ENCODE results near the gene CAMK1G. TPM values are rescaled to one million over a fixed set of nuclear protein-coding genes. Genes with fewer than 3 reads are reported as not detected.

The CAMK1G gene
- total and polyA plus RNA-seq, 2 of the 4 experiments (the other 2 are of a cell fraction), result 0.72 to 1.8 TPM

DNA sequence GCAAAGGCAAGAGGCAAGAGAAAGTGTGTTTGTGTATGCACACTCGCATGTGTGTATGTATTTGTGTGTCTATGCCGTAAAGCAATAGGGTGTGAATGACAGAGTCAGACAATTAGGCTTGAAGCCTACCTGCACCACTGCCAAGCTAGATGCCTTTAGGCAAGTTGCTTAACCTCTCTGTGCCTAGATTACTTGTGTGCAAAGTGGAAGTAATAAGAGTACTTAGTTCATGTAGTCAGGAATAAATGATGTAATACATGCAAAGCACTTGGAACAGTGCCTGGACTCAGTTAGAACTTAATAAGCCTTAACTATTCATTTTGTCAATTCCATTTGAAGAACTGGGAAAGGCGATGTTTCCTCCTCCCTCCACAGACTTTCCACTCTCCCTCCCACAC is 37.0 kb downstream of the CAMK1G start:
- in situ Hi-C loops (cut with MboI; ENCODE audit: low sequenced_read_pairs), result no loop called here
- no peak overlapping the region for H2BK5ac ChIP-seq (ENCODE audit: low read depth, low read length, poor library complexity, severe bottlenecking)
- H3K56ac ChIP-seq (ENCODE audit: extremely low read depth, insufficient read depth, low read length), result no peak overlapping the region
- H4K20me1 ChIP-seq (ENCODE audit: insufficient read depth, low read length), result no peaks in the 10 kb centered on the region
- H3K18ac ChIP-seq (ENCODE audit: low read depth, low read length), result no peak overlapping the region
- CTCF ChIA-PET, result no interaction called here
- H2BK15ac ChIP-seq (ENCODE audit: low read depth, low read length), result no peak overlapping the region
- WGBS, 2 experiments (ENCODE audit: extremely low coverage in 2 of 2, insufficient read length in 1 of 2), result 31% methylated on average over 3 of the region's 3 CpGs; no CpG with 5 or more reads in 1 of the 2 experiments
- no peaks in the 10 kb centered on the region for H3K79me1 ChIP-seq (ENCODE audit: low read depth in 1 of 2, low read length in 2 of 2)
- ATAC-seq (ENCODE audit: low read depth) (no peak), DNase-seq (peak; percentile 57)
- no peak overlapping the region for H4K5ac ChIP-seq (ENCODE audit: low read depth, low read length)
- POLR2A ChIA-PET (ENCODE audit: unreplicated experiment), result no interaction called here
- no peak overlapping the region for H4K8ac ChIP-seq (ENCODE audit: low read depth in 2 of 2, low read length in 2 of 2)
- no peaks in the 10 kb centered on the region; the same call in 1 of the 2 replicates for H3K4me1 ChIP-seq (ENCODE audit: control insufficient read depth, insufficient read depth, low read length)
- intact Hi-C loops (cut with micrococcal nuclease), result no loop called here
- H3K9me1 ChIP-seq (ENCODE audit: insufficient read depth, low read length), result no peaks in the 10 kb centered on the region
- no peak overlapping the region for H2AK5ac ChIP-seq (ENCODE audit: low read depth, low read length)
- no peak overlapping the region for H2AK9ac ChIP-seq (replicated peaks; ENCODE audit: low read depth, low read length, poor library complexity)
- TF ChIP-seq, protein P1, sequence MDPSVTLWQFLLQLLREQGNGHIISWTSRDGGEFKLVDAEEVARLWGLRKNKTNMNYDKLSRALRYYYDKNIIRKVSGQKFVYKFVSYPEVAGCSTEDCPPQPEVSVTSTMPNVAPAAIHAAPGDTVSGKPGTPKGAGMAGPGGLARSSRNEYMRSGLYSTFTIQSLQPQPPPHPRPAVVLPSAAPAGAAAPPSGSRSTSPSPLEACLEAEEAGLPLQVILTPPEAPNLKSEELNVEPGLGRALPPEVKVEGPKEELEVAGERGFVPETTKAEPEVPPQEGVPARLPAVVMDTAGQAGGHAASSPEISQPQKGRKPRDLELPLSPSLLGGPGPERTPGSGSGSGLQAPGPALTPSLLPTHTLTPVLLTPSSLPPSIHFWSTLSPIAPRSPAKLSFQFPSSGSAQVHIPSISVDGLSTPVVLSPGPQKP (IDR thresholded peaks at IDR 0.05; ENCODE audit: borderline replicate concordance, low read depth, low read length), result no peak
- TF ChIP-seq MAFK (IDR thresholded peaks at IDR 0.05; ENCODE audit: low read depth, low read length) (no peak), NFE2L2 (IDR thresholded peaks at IDR 0.05; ENCODE audit: low read depth, low read length) (no peak), RCOR1 (IDR thresholded peaks at IDR 0.05; ENCODE audit: insufficient replicate concordance, low read length) (no peak), SMC3 (IDR thresholded peaks at IDR 0.05; ENCODE audit: low read depth, low read length) (no peak), FOS (IDR thresholded peaks at IDR 0.05; ENCODE audit: low read depth, low read length) (no peak), BHLHE40 (IDR thresholded peaks at IDR 0.05; ENCODE audit: low read depth, low read length) (no peak), CHD1 (IDR thresholded peaks at IDR 0.05; ENCODE audit: low read depth, low read length) (no peak), MAZ (IDR thresholded peaks at IDR 0.05; ENCODE audit: borderline replicate concordance, low read depth, low read length) (no peak), CEBPB (IDR thresholded peaks at IDR 0.05; ENCODE audit: low read depth, low read length) (no peak), POLR2A (IDR thresholded peaks at IDR 0.05; ENCODE audit: low read depth, low read length) (no peak), MXI1 (IDR thresholded peaks at IDR 0.05; ENCODE audit: borderline replicate concordance, low read depth, low read length) (no peak), RFX5 (IDR thresholded peaks at IDR 0.05; ENCODE audit: low read depth, low read length) (no peak), RAD21 (IDR thresholded peaks at IDR 0.05; ENCODE audit: low read length) (no peak)
- TF ChIP-seq, protein P2, sequence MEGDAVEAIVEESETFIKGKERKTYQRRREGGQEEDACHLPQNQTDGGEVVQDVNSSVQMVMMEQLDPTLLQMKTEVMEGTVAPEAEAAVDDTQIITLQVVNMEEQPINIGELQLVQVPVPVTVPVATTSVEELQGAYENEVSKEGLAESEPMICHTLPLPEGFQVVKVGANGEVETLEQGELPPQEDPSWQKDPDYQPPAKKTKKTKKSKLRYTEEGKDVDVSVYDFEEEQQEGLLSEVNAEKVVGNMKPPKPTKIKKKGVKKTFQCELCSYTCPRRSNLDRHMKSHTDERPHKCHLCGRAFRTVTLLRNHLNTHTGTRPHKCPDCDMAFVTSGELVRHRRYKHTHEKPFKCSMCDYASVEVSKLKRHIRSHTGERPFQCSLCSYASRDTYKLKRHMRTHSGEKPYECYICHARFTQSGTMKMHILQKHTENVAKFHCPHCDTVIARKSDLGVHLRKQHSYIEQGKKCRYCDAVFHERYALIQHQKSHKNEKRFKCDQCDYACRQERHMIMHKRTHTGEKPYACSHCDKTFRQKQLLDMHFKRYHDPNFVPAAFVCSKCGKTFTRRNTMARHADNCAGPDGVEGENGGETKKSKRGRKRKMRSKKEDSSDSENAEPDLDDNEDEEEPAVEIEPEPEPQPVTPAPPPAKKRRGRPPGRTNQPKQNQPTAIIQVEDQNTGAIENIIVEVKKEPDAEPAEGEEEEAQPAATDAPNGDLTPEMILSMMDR (conservative IDR thresholded peaks at IDR 0.05; ENCODE audit: low read depth, low read length), result no peak
- TF ChIP-seq, protein P3, sequence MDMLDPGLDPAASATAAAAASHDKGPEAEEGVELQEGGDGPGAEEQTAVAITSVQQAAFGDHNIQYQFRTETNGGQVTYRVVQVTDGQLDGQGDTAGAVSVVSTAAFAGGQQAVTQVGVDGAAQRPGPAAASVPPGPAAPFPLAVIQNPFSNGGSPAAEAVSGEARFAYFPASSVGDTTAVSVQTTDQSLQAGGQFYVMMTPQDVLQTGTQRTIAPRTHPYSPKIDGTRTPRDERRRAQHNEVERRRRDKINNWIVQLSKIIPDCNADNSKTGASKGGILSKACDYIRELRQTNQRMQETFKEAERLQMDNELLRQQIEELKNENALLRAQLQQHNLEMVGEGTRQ (IDR thresholded peaks at IDR 0.05; ENCODE audit: low read depth, low read length), result no peak
- no TSS peak for BruUV-seq (replicated peaks)
- no peak overlapping the region for H2BK20ac ChIP-seq (ENCODE audit: low read depth, low read length)
- no peak overlapping the region for H3K14ac ChIP-seq (replicated peaks; ENCODE audit: low read depth, low read length)
- no peak overlapping the region for H3K4me2 ChIP-seq (ENCODE audit: low read depth, low read length)
- H3K4ac ChIP-seq (ENCODE audit: low read depth, low read length), result no peak overlapping the region
- H3K9me3 ChIP-seq (ENCODE audit: control insufficient read depth, insufficient read depth, low read length), result no peaks in the 10 kb centered on the region
- H3K9ac ChIP-seq (ENCODE audit: low read depth, low read length), result no peak overlapping the region
- H3K27ac ChIP-seq (ENCODE audit: insufficient read depth, low read length), result no peak overlapping the region
- H3K27me3 ChIP-seq (ENCODE audit: control insufficient read depth, insufficient read depth, low read length), result no peaks in the 10 kb centered on the region
- no peak overlapping the region for H3K4me3 ChIP-seq (ENCODE audit: insufficient read depth, low read depth, low read length)
- no peak overlapping the region for H2AFZ ChIP-seq (replicated peaks; ENCODE audit: low read length, poor library complexity)
- no peak overlapping the region for H3K23ac ChIP-seq (ENCODE audit: low read depth, low read length)
- H4K91ac ChIP-seq (ENCODE audit: insufficient read depth, low read depth, low read length), result no peak overlapping the region
- H3K36me3 ChIP-seq (ENCODE audit: control insufficient read depth, insufficient read depth, low read length), result no peaks in the 10 kb centered on the region
- H2BK120ac ChIP-seq (ENCODE audit: low read depth, low read length), result no peak overlapping the region
- dilution Hi-C loops (cut with HindIII; ENCODE audit: low sequenced_read_pairs, unreplicated experiment), result no loop called here

Measured in IMR-90 (cell line).